ENCODE data around the gene GRAMD2B. TPM values are rescaled to one million over a fixed set of nuclear protein-coding genes. Genes with fewer than 3 reads are reported as not detected.

GRAMD2B gene
- total RNA-seq, 1 experiment from 2014 or later, result 7.2 TPM

GRCh38 chr5:126398791-126399190 lies 24.4 kb upstream of the GRAMD2B start:
- Histone ChIP-seq H3K9ac (ENCODE audit: low read length) (no peak overlapping the region), H3K9me2 (ENCODE audit: insufficient read depth) (no peaks in the 10 kb centered on the region), H3K79me2 (ENCODE audit: insufficient read depth, low read length) (no peaks in the 10 kb centered on the region), H3K4me3 (replicated peaks in 1 of 2; ENCODE audit: low read depth in 1 of 2, low read length in 2 of 2) (no peak overlapping the region), H3K27ac (ENCODE audit: low read depth, low read length) (no peak overlapping the region), H3K9me3 (ENCODE audit: control insufficient read depth in 1 of 2, insufficient read depth in 1 of 2, low read depth in 1 of 2, low read length in 2 of 2) (peaks cover 10 to 12% of the 10 kb centered on the region in 2 experiments), H4K20me1 (ENCODE audit: insufficient read depth) (no peaks in the 10 kb centered on the region), H2AFZ (ENCODE audit: low read depth, low read length, poor library complexity, severe bottlenecking) (no peak overlapping the region), H3K4me2 (ENCODE audit: low read length) (no peak overlapping the region), H3K27me3 (ENCODE audit: insufficient read depth, low read length) (no peaks in the 10 kb centered on the region), H3K36me3 (ENCODE audit: control insufficient read depth in 1 of 2, insufficient read depth in 2 of 2, low read length in 2 of 2) (no peaks in the 10 kb centered on the region), H3K4me1 (ENCODE audit: control insufficient read depth in 1 of 2, insufficient read depth in 2 of 2, low read length in 2 of 2) (no peaks in the 10 kb centered on the region)
- ChIA-PET RAD21 (ENCODE audit: low non-redundant PET in 1 of 2, low total read pairs in 2 of 2, uncharacterized antibody in 2 of 2, unreplicated experiment in 2 of 2) (no interaction called here), CTCF (no interaction called here), POLR2A (no interaction called here)
- no peak for ATAC-seq
- BruUV-seq (replicated peaks), result no TSS peak
- no peak for DNase-seq (ENCODE audit: low read depth, low spot score)
- intact Hi-C loops (cut with micrococcal nuclease), result no loop called here
- TF ChIP-seq FOSL1 (IDR thresholded peaks at IDR 0.05; ENCODE audit: low read depth), result no peak
- no peak for TF ChIP-seq RAD21 (IDR thresholded peaks at IDR 0.05; ENCODE audit: low read depth)
- TF ChIP-seq ZBTB33 (IDR thresholded peaks at IDR 0.05; ENCODE audit: extremely low read depth, insufficient replicate concordance, low read length), result no peak
- TF ChIP-seq TCF7L2 (IDR thresholded peaks at IDR 0.05; ENCODE audit: borderline replicate concordance, extremely low read depth, insufficient read depth, insufficient read length), result no peak
- no peak for TF ChIP-seq SRF (IDR thresholded peaks at IDR 0.05; ENCODE audit: low read depth)
- TF ChIP-seq CTCF (IDR thresholded peaks at IDR 0.05 in 2 of 3, conservative IDR thresholded peaks at IDR 0.05 in 1 of 3; ENCODE audit: borderline replicate concordance in 1 of 3, insufficient read depth in 1 of 3, low read depth in 2 of 3, low read length in 2 of 3), result no peak
- no peak for TF ChIP-seq EGR1 (IDR thresholded peaks at IDR 0.05; ENCODE audit: low read depth)
- no peak for TF ChIP-seq EZH2 (IDR thresholded peaks at IDR 0.05)
- no peak for TF ChIP-seq REST (IDR thresholded peaks at IDR 0.05; ENCODE audit: low read depth)
- TF ChIP-seq, protein P1, sequence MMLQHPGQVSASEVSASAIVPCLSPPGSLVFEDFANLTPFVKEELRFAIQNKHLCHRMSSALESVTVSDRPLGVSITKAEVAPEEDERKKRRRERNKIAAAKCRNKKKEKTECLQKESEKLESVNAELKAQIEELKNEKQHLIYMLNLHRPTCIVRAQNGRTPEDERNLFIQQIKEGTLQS (IDR thresholded peaks at IDR 0.05), result no peak
- no peak for TF ChIP-seq CBX3 (IDR thresholded peaks at IDR 0.05; ENCODE audit: low read depth)
- TF ChIP-seq ZFX (IDR thresholded peaks at IDR 0.05), result no peak
- TF ChIP-seq YY1 (IDR thresholded peaks at IDR 0.05; ENCODE audit: extremely low read depth, insufficient replicate concordance, low read depth, low read length), result no peak
- TF ChIP-seq CEBPB (IDR thresholded peaks at IDR 0.05; ENCODE audit: low read depth), result no peak
- no peak for TF ChIP-seq ELF1 (IDR thresholded peaks at IDR 0.05; ENCODE audit: borderline replicate concordance, low read depth)
